Stimulated activated naive B cell treated with anti-CD40 and anti-IgM and Interleukin-4, amounts not matched to agents 10 μg/mL and 1 μg/mL and 100 μg/mL, for 72 hours (primary cell): ENCODE measurements around the gene RCOR3.

ENCODE experiments used
- ATAC-seq, 2 donors: fragments of 150-1000 bp; cut with Tn5 transposase; replicated peaks; 2 replicates each; pipeline ENCODE4 v1.10.0; 2021; ENCODE audit warnings: moderate library complexity in 1 of 2
- DNase-seq: peaks from one replicate; pipeline ENCODE4 v3.0.0; 2021
- H3K27ac Mint-ChIP-seq: one replicate; pipeline ENCODE4 v1.8.0; 2022; ENCODE audit warnings: mild to moderate bottlenecking, mixed read lengths
- H3K27me3 Mint-ChIP-seq, 2 donors: one replicate each; pipeline ENCODE4 v1.8.0; 2022; ENCODE audit warnings: mixed read lengths in 2 of 2
- H3K36me3 Mint-ChIP-seq, 2 donors: one replicate each; pipeline ENCODE4 v1.8.0; 2022; ENCODE audit warnings: mixed read lengths in 2 of 2, mild to moderate bottlenecking in 1 of 2
- H3K4me1 Mint-ChIP-seq, 2 donors: one replicate each; pipeline ENCODE4 v1.8.0; 2022; ENCODE audit warnings: mixed read lengths in 2 of 2, mild to moderate bottlenecking in 1 of 2
- H3K4me3 Mint-ChIP-seq, 2 donors: one replicate each; pipeline ENCODE4 v1.8.0; 2022; ENCODE audit warnings: mild to moderate bottlenecking in 2 of 2, mixed read lengths in 2 of 2, moderate library complexity in 1 of 2
- H3K9me3 Mint-ChIP-seq, 2 donors: one replicate each; pipeline ENCODE4 v1.8.0; 2022; ENCODE audit warnings: mixed read lengths in 2 of 2, mild to moderate bottlenecking in 1 of 2

The RCOR3 gene

DNA sequence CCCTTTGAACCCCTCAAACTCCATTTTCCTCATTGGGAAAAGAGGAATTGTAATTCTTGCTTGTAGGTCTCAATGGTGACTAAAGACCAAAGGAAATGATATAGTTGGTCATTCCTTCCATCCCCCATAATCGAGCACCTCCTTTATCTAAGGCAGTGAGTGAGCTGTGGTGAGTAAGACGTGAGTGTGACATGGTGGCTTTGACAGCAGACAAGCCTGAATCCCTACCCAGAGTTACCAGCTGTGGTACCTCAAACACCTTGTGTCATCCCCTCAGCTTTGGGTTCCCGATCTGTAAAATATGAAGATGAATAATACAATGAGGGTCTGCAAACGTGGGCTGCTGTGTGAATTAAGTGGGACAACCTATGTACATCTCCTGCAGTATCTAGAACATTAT, 75.8 kb downstream of the RCOR3 start:
- Mint-ChIP-seq H3K36me3 (peaks cover 10 to 33% of the 10 kb centered on the region in 2 donors), H3K27me3 (no peaks in the 10 kb centered on the region), H3K4me1 (peaks cover 75 to 94% of the 10 kb centered on the region in 2 donors), H3K4me3 (no peak overlapping the region), H3K27ac (peak overlapping the region; percentile 90), H3K9me3 (no peaks in the 10 kb centered on the region)
- DNase-seq (no peak), ATAC-seq (no peak)

DNA sequence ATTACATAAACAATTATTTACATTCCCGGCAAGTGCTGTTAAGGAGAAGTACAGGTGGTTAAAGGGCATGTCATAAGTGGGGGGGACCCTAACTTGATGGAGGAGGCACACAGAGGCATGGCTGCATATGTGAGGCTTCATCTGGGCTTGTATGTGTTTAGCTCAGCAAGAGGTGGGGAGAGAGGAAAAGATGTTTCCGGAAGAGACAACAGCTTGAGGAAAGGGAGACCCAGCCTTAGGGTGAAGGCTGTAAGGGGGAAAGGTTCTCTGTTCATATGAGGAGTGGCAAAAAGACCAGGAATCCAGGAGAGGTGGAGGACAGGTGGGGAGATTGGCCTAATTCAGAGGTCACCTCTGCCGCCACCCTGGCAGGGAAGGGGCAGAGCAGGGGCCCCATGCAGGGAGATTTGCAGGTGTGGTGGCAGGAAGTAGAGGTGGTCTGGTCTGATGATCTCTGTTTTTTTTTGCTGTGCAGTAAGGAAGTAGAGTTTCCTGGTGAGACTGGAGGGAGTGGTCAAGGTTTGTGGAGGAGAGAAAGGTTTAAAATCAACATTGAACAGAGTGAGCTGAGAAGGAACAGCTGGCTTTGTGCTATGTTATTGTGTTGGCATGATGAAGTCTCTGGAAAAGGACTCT, 76.5 kb downstream of the RCOR3 start:
- Mint-ChIP-seq H3K36me3 (peaks cover 8 to 27% of the 10 kb centered on the region in 2 donors), H3K4me1 (peaks cover 73 to 94% of the 10 kb centered on the region in 2 donors), H3K27me3 (no peaks in the 10 kb centered on the region), H3K4me3 (peak overlapping the region; percentile 61 to 65), H3K9me3 (no peaks in the 10 kb centered on the region), H3K27ac (peak overlapping the region; percentile 90)
- peak; percentile 68 to 69 for ATAC-seq
- DNase-seq, result peak; percentile 20

DNA sequence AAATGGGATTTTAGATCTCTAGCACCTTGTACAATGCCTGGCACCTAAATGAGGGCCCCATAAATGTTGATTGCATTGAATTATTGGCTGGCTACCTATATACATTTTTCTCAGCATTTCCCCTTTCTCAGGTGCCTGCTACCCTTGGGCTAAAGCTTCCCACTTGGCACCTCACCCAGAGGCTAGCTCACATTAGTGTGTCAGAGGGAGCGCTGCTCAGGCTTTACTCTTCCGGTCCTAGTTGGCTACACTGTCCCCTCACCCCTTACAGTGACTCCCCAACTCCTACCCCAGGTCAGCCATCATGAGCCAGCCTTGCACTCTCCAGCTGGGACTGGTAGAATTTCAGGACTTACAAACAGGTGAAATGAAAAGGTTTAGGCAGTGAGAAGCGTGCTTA, 77.0 kb downstream of the RCOR3 start:
- H3K9me3 Mint-ChIP-seq, result no peaks in the 10 kb centered on the region
- H3K4me3 Mint-ChIP-seq, result peak overlapping the region; percentile 6 to 65
- no peak for DNase-seq
- peaks cover 73 to 94% of the 10 kb centered on the region in 2 donors for H3K4me1 Mint-ChIP-seq
- peak overlapping the region; percentile 90 for H3K27ac Mint-ChIP-seq
- H3K27me3 Mint-ChIP-seq, result no peaks in the 10 kb centered on the region
- no peak for ATAC-seq
- peaks cover 5 to 26% of the 10 kb centered on the region in 2 donors for H3K36me3 Mint-ChIP-seq

DNA sequence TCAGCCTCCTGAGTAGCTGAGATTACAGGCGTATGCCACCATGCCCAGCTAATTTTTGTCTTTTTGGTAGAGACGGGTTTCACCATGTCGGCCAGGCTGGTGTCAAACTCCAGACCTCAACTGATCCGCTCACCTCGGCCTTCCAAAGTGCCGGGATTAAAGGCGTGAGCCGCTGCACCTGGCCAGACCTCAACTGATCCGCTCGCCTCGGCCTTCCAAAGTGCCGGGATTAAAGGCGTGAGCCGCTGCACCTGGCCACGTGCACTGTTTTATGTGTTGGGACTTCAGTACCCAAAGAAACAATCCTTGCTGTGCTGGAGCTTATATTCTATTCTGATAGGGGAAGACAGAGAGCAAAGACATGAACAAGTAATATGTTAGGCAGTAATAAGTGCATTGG, 77.6 kb downstream of the RCOR3 start:
- ATAC-seq (no peak), DNase-seq (no peak)
- peak overlapping the region; percentile 90 for H3K27ac Mint-ChIP-seq
- peaks cover 76 to 94% of the 10 kb centered on the region in 2 donors for H3K4me1 Mint-ChIP-seq
- H3K27me3 Mint-ChIP-seq, result no peaks in the 10 kb centered on the region
- H3K4me3 Mint-ChIP-seq, result no peak overlapping the region
- H3K9me3 Mint-ChIP-seq, result peaks cover 0 to 1% of the 10 kb centered on the region in 2 donors
- peaks cover 6 to 28% of the 10 kb centered on the region in 2 donors for H3K36me3 Mint-ChIP-seq

DNA sequence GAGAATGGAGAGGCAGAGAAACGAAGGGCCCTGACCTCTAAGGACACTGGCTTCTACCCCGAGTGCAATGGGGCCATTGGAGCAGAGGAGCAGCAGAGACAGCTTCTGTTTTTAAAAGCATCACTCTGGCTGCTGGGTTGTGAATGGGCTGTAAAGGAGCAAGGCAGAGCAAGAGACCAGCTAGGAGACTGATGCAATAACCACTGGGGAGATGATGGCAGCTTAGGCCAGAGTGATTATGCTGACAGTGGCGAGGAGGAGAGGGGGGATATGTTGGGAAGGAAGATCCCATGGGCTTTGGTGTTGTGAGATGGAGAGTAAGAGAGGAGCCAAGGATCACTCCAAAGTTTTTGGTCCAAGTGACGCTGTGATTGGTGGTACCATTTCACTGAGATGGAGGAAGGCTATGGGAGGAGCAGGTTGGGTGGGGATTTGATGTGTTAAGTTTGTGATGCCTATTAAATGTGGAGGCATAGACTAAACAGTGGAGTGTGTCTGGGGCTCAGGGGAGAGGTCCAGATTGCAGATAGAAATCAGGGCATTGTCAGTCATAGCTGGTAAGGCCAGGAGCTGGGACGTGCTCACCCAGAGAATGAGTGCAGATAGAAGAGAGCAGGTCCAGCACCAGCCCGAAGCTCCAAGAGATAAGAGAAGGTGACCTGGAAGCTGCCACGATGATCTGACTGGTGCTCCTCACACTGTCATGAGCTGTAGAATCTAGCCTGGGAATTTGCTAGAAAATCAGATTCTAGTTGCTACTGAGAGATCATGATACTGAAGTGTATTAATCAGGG, 78.5 kb downstream of the RCOR3 start:
- Mint-ChIP-seq H3K36me3 (peaks cover 6 to 30% of the 10 kb centered on the region in 2 donors), H3K4me3 (peak overlapping the region in 1 of 2 donors; percentile 12), H3K4me1 (peaks cover 70 to 93% of the 10 kb centered on the region in 2 donors), H3K27ac (peak overlapping the region; percentile 81), H3K27me3 (no peaks in the 10 kb centered on the region), H3K9me3 (peaks cover 0 to 1% of the 10 kb centered on the region in 2 donors)
- no peak for ATAC-seq
- no peak for DNase-seq

DNA sequence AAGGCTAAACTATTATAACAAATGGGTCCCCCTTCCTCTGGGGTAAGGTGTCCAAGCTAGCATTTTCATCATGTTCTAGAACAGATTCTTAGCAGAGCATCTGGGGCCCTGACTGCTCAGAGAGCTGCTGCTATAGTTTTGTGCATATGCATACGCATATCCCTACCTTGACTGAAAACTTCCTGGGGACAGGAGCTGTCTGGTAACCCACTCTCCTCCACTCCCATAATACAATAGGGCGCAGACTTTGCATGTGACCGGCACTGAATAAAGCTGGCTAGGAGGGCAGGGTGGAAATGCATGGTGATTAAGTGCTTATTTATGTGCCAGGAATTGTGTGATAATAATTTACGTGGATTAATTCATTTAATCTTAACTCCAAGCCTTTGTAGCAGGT, 79.1 kb downstream of the RCOR3 start:
- H3K27ac Mint-ChIP-seq, result peak overlapping the region; percentile 81
- H3K9me3 Mint-ChIP-seq, result peaks cover 0 to 1% of the 10 kb centered on the region in 2 donors
- H3K36me3 Mint-ChIP-seq, result peaks cover 6 to 36% of the 10 kb centered on the region in 2 donors

DNA sequence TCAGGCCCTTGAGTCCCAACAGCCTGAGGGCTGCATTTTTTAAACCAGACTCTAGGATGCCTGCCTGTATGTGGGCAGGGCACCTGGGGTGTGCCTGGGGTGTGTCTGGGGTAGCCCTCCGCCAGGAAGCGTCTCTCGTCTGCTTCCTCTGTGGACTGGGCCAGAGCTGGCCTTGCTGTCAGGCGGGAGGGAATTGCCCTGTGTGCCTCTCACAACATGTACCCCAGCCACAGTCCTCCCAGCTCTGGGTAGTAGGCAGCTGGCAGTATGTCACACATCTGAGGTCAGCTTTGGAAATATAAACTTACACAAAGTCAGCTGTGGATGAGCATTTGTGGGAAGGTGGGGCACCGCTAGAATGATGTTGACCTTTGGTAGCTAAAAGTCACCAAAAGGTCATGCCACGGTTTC, 80.5 kb downstream of the RCOR3 start:
- Mint-ChIP-seq H3K4me1 (peaks cover 75 to 94% of the 10 kb centered on the region in 2 donors), H3K27me3 (no peaks in the 10 kb centered on the region), H3K4me3 (peak overlapping the region; percentile 50 to 60), H3K9me3 (peaks cover 0 to 1% of the 10 kb centered on the region in 2 donors), H3K27ac (peak overlapping the region; percentile 89), H3K36me3 (peaks cover 12 to 44% of the 10 kb centered on the region in 2 donors)
- DNase-seq (peak; percentile 50), ATAC-seq (peak; percentile 75 to 80)

More for the DNA sequence above, 79.1 kb downstream of the RCOR3 start:
- no peaks in the 10 kb centered on the region for H3K27me3 Mint-ChIP-seq
- no peak overlapping the region for H3K4me3 Mint-ChIP-seq
- ATAC-seq (no peak), DNase-seq (no peak)
- peaks cover 71 to 93% of the 10 kb centered on the region in 2 donors for H3K4me1 Mint-ChIP-seq

DNA sequence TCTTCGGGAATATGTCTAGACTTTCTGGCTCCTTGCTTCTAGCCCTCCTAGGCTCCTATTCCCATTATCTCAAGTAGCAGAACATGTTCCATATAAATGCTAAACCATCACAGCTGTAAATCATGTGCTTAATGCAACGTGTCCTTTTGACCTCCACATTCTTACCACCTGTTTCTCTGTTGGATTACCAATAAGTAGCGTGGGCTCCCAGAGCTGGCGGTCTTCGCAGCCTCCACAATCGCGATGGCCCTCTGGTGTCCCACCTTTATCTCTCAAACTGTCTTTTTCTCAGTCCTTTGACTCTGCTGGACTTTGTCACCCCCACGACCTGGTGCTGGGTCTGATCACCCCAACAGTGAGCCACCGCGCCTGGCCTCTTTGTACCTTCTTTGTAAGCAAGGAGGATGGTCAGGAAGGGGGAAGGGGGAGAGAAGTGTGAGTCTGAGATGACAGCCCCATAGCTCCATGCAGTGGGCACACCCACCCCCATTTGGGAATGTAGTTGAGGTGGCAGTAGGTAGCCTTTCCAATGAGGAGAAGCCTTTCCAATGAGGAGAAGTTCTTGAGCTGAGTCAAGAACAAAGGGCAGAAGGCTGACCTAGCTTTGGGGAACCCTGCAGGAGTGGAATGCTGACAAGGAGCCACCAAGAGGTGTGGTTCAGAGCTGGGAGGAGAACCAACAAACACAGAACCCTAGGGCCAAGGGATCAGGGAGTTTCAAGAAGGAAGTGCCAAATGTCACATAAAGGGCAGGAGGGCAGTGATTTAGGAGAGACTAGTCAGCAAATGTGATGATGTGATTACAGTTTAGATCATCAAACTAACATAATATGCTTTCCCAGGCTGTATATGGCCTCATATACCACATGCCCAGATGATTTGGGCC, 81.7 kb downstream of the RCOR3 start:
- ATAC-seq, result peak; percentile 33 to 38
- peaks cover 69 to 93% of the 10 kb centered on the region in 2 donors for H3K4me1 Mint-ChIP-seq
- H3K27ac Mint-ChIP-seq, result peak overlapping the region; percentile 82
- peak; percentile 13 for DNase-seq
- H3K36me3 Mint-ChIP-seq, result peaks cover 16 to 48% of the 10 kb centered on the region in 2 donors
- peak overlapping the region; percentile 2 to 27 for H3K4me3 Mint-ChIP-seq
- H3K9me3 Mint-ChIP-seq, result peaks cover 0 to 1% of the 10 kb centered on the region in 2 donors
- H3K27me3 Mint-ChIP-seq, result no peaks in the 10 kb centered on the region

DNA sequence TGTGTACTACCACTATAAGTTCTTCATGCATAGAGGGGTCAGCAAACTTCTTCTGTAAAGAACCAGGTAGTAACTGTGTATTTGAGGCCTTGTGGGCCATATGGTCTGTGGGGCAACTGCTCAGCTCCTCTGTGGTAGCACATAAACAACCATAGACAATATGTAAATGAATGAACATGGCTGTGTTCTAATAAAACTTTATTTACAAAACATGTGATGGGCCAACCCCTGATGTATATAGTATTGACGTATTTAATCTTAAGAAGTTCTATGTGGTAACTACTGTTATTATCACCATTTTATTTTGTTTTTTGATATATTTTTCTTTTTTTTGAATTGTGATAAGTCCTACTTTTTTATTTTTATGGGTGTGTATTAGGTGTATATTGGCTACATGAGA, 82.8 kb downstream of the RCOR3 start:
- Mint-ChIP-seq H3K36me3 (peaks cover 15 to 45% of the 10 kb centered on the region in 2 donors), H3K4me3 (no peak overlapping the region), H3K4me1 (peaks cover 65 to 92% of the 10 kb centered on the region in 2 donors), H3K9me3 (peaks cover 0 to 1% of the 10 kb centered on the region in 2 donors), H3K27ac (no peak overlapping the region), H3K27me3 (no peaks in the 10 kb centered on the region)
- DNase-seq (no peak), ATAC-seq (no peak)

DNA sequence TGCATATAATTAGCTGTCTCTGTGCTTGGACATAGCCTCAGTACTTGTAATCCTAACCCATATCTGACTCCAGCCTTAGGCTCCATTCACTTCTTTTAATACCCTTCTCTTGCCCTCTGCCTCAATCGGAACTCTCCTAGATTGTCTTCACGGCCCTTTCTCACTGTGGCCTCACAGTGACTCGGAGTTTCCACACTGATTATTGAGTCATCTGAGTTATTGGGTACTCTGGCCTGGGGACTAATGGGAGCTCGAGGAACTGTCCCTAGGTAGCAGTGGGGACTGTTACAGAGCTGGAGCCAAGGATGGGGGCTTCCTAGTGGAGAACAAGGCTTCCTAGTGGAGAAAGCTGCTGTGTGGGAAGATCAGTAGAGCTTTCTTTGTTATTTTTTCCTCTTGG, 84.4 kb downstream of the RCOR3 start:
- no peak for DNase-seq
- peak overlapping the region; percentile 6 to 36 for H3K4me3 Mint-ChIP-seq
- peaks cover 66 to 89% of the 10 kb centered on the region in 2 donors for H3K4me1 Mint-ChIP-seq
- peaks cover 15 to 39% of the 10 kb centered on the region in 2 donors for H3K36me3 Mint-ChIP-seq
- peaks cover 0 to 1% of the 10 kb centered on the region in 2 donors for H3K9me3 Mint-ChIP-seq
- peak overlapping the region; percentile 84 for H3K27ac Mint-ChIP-seq
- no peaks in the 10 kb centered on the region for H3K27me3 Mint-ChIP-seq
- peak; percentile 19 to 44 for ATAC-seq

DNA sequence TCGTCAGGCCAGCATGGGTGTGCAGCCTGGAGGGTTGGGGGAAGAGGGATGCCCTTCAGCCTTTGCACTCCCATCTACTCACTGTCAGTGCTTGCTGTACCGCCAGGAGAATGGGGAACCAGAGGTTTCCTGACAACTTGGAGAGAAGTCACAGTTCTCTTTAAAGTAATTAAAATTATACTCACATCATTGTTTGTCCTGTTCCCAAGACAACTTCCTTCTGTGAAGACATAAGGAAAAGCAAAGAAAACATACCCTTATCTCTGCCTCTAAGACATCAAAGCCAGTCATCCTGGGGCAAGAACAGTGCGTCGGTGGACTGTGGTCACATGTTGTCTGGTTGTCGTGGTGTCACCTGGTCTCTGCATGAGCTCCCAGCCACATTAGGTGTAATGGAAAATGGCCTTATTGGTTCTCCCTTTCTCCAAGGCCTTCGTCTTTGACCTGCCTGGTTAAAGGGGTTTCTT, 85.0 kb downstream of the RCOR3 start:
- Mint-ChIP-seq H3K27me3 (no peaks in the 10 kb centered on the region), H3K4me3 (no peak overlapping the region)

DNA sequence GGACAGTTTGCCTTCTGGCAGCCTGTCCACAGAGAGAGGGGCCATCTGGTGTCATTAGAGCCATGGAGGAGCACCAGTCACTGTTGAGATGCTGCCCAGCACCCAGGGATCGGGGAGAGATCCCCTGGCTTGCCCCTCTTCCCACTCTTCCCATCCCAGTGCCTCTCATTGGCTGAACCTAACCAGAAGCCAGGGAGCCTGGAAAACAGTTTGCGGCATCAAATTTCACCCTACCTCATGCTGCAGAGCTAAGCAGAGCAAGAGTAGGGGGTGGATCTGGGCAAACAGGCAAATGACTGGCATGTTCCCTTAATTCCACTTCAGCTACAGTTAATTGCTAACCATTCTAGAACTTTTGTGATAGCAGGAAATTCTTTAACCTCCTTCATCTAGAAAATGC, 86.6 kb downstream of the RCOR3 start:
- Mint-ChIP-seq H3K27me3 (no peaks in the 10 kb centered on the region), H3K27ac (peak overlapping the region; percentile 17), H3K36me3 (peaks cover 15 to 46% of the 10 kb centered on the region in 2 donors), H3K9me3 (peaks cover 0 to 1% of the 10 kb centered on the region in 2 donors), H3K4me1 (peaks cover 61 to 84% of the 10 kb centered on the region in 2 donors), H3K4me3 (no peak overlapping the region)
- DNase-seq, result no peak
- no peak for ATAC-seq

More for the DNA sequence above, 85.0 kb downstream of the RCOR3 start:
- Mint-ChIP-seq H3K9me3 (peaks cover 0 to 1% of the 10 kb centered on the region in 2 donors), H3K36me3 (peaks cover 15 to 39% of the 10 kb centered on the region in 2 donors), H3K4me1 (peaks cover 62 to 84% of the 10 kb centered on the region in 2 donors), H3K27ac (peak overlapping the region; percentile 84)
- DNase-seq (no peak), ATAC-seq (peak in 1 of 2 donors; percentile 52)

DNA sequence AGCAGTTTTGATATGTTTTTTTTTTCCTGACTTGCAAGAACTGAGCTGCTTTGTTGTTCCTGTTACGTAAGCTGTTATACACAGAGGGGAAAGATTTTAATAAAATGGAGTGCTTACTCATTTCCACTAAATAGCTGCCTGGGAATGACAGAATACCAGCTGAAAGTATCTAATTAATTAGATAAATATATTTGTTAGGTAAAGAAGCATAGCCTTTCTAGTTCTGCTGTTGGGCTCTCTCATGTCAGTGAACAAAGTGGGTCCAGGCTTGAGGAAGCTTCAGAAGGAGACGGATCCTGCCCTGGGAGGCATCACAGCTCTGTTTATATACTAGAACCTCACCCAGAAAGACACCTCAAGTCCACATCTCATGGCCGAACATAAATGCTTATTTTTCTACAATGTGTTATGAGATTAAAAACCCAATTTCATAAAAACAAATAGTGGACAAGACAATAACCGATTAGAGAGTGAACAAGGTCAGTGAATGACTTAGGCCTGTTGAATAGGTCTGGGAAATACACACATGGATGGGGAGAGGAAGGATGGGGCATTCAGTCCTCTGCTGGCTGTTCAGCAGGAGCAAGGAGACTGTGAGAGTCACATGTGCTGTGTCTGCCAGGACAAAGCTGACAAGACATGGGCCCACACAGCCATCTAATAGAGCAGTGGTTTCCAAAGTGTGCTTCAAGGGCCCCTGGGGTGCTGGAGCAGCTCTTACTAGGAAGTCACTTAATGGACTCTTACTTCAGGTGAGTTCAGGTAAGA, 88.1 kb downstream of the RCOR3 start:
- Mint-ChIP-seq H3K27ac (peak overlapping the region; percentile 16), H3K4me1 (peaks cover 58 to 84% of the 10 kb centered on the region in 2 donors), H3K9me3 (peaks cover 3 to 8% of the 10 kb centered on the region in 2 donors), H3K4me3 (no peak overlapping the region), H3K36me3 (peaks cover 23 to 50% of the 10 kb centered on the region in 2 donors), H3K27me3 (no peaks in the 10 kb centered on the region)
- no peak for DNase-seq
- ATAC-seq, result no peak
